ENCODE results near the gene PHAF1. TPM values are rescaled to one million over a fixed set of nuclear protein-coding genes. Genes with fewer than 3 reads are reported as not detected.

PHAF1 gene
- total and polyA plus RNA-seq, 4 donors: 26.6 to 42.4 (median 28.4) TPM

DNA sequence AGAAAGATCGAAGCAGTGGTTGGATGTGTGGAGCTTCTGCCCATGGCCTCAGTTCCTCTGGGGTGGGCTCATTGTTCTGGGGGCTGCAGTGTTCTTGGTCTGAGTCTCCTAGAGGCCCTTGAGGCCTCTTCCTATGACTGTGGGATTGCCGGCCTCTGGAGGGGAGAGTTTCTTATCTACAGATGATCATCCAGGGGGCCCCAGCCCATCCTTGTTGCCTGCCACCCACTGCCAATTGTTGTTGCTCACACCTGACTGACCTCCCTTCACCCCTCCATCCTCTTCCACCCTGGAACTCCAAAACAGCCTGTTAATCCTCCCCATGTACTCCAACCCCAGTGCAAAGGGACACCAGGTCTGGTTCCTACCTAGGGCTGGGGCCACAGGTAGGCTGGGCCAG lies 35.2 kb downstream of the PHAF1 start:
- WGBS: 96% methylated on average over 2 of the region's 2 CpGs
- Histone ChIP-seq H3K4me3 (ENCODE audit: low read depth in 1 of 3, low read length in 3 of 3) (no peak overlapping the region), H3K4me1 (ENCODE audit: control insufficient read depth in 4 of 4, insufficient read depth in 4 of 4, low read length in 3 of 4) (peaks cover 0 to 2% (median 0%) of the 10 kb centered on the region in 4 donors), H3K36me3 (ENCODE audit: control insufficient read depth in 4 of 4, insufficient read depth in 3 of 4, low read depth in 1 of 4, low read length in 3 of 4) (peaks cover 40 to 85% (median 76%) of the 10 kb centered on the region in 4 donors), H3K27ac (ENCODE audit: low read depth in 1 of 2, low read length in 2 of 2) (no peak overlapping the region), H3K9me3 (ENCODE audit: control insufficient read depth in 4 of 4, low read length in 3 of 4) (no peaks in the 10 kb centered on the region), H3K27me3 (ENCODE audit: control insufficient read depth in 4 of 4, insufficient read depth in 4 of 4, low read length in 3 of 4) (no peaks in the 10 kb centered on the region), H3K9ac (ENCODE audit: low read depth in 1 of 2, low read length in 2 of 2) (no peak overlapping the region)
- TF ChIP-seq MAX (IDR thresholded peaks at IDR 0.05) (no peak), YY1 (IDR thresholded peaks at IDR 0.05) (no peak), RXRA (IDR thresholded peaks at IDR 0.05) (no peak), CTCF (IDR thresholded peaks at IDR 0.05; ENCODE audit: low read depth, low read length, missing input control) (no peak)
- DNase-seq (ENCODE audit: low spot score): no peak

GRCh38 chr16:67145746-67146145 lies 36.0 kb downstream of the PHAF1 start:
- WGBS: 93% methylated on average over 2 of the region's 2 CpGs
- TF ChIP-seq SP1 (IDR thresholded peaks at IDR 0.05): no peak
- no peak for TF ChIP-seq FOXA2 (IDR thresholded peaks at IDR 0.05)
- no peak for TF ChIP-seq FOXA1 (IDR thresholded peaks at IDR 0.05)
- no peak for TF ChIP-seq CTCF (IDR thresholded peaks at IDR 0.05; ENCODE audit: low read depth, low read length, missing input control)
- TF ChIP-seq, protein P1, sequence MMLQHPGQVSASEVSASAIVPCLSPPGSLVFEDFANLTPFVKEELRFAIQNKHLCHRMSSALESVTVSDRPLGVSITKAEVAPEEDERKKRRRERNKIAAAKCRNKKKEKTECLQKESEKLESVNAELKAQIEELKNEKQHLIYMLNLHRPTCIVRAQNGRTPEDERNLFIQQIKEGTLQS (IDR thresholded peaks at IDR 0.05): no peak
- no peak for TF ChIP-seq GABPA (IDR thresholded peaks at IDR 0.05 in 1 of 2, conservative IDR thresholded peaks at IDR 0.05 in 1 of 2)
- TF ChIP-seq, protein P2, sequence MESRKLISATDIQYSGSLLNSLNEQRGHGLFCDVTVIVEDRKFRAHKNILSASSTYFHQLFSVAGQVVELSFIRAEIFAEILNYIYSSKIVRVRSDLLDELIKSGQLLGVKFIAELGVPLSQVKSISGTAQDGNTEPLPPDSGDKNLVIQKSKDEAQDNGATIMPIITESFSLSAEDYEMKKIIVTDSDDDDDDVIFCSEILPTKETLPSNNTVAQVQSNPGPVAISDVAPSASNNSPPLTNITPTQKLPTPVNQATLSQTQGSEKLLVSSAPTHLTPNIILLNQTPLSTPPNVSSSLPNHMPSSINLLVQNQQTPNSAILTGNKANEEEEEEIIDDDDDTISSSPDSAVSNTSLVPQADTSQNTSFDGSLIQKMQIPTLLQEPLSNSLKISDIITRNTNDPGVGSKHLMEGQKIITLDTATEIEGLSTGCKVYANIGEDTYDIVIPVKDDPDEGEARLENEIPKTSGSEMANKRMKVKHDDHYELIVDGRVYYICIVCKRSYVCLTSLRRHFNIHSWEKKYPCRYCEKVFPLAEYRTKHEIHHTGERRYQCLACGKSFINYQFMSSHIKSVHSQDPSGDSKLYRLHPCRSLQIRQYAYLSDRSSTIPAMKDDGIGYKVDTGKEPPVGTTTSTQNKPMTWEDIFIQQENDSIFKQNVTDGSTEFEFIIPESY (IDR thresholded peaks at IDR 0.05): no peak
- no peak for TF ChIP-seq TAF1 (conservative IDR thresholded peaks at IDR 0.05)
- TF ChIP-seq YY1 (IDR thresholded peaks at IDR 0.05): no peak
- no peak for TF ChIP-seq HNF4A (conservative IDR thresholded peaks at IDR 0.05)
- no peak for TF ChIP-seq RAD21 (IDR thresholded peaks at IDR 0.05)
- no peak for TF ChIP-seq NR2F2 (IDR thresholded peaks at IDR 0.05)
- TF ChIP-seq EGR1 (IDR thresholded peaks at IDR 0.05; ENCODE audit: low read depth in 2 of 2): no peak
- no peak for TF ChIP-seq RXRA (IDR thresholded peaks at IDR 0.05)
- TF ChIP-seq, protein P3, sequence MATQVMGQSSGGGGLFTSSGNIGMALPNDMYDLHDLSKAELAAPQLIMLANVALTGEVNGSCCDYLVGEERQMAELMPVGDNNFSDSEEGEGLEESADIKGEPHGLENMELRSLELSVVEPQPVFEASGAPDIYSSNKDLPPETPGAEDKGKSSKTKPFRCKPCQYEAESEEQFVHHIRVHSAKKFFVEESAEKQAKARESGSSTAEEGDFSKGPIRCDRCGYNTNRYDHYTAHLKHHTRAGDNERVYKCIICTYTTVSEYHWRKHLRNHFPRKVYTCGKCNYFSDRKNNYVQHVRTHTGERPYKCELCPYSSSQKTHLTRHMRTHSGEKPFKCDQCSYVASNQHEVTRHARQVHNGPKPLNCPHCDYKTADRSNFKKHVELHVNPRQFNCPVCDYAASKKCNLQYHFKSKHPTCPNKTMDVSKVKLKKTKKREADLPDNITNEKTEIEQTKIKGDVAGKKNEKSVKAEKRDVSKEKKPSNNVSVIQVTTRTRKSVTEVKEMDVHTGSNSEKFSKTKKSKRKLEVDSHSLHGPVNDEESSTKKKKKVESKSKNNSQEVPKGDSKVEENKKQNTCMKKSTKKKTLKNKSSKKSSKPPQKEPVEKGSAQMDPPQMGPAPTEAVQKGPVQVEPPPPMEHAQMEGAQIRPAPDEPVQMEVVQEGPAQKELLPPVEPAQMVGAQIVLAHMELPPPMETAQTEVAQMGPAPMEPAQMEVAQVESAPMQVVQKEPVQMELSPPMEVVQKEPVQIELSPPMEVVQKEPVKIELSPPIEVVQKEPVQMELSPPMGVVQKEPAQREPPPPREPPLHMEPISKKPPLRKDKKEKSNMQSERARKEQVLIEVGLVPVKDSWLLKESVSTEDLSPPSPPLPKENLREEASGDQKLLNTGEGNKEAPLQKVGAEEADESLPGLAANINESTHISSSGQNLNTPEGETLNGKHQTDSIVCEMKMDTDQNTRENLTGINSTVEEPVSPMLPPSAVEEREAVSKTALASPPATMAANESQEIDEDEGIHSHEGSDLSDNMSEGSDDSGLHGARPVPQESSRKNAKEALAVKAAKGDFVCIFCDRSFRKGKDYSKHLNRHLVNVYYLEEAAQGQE (IDR thresholded peaks at IDR 0.05): no peak
- no peak for TF ChIP-seq HNF4G (IDR thresholded peaks at IDR 0.05)
- no peak for TF ChIP-seq JUND (IDR thresholded peaks at IDR 0.05)
- no peak for TF ChIP-seq MAX (IDR thresholded peaks at IDR 0.05)
- Histone ChIP-seq H3K9ac (ENCODE audit: low read depth in 1 of 2, low read length in 2 of 2) (no peak overlapping the region), H3K27me3 (ENCODE audit: control insufficient read depth in 4 of 4, insufficient read depth in 4 of 4, low read length in 3 of 4) (no peaks in the 10 kb centered on the region), H3K36me3 (ENCODE audit: control insufficient read depth in 4 of 4, insufficient read depth in 3 of 4, low read depth in 1 of 4, low read length in 3 of 4) (peaks cover 35 to 77% (median 69%) of the 10 kb centered on the region in 4 donors), H3K9me3 (ENCODE audit: control insufficient read depth in 4 of 4, low read length in 3 of 4) (no peaks in the 10 kb centered on the region), H3K4me3 (ENCODE audit: low read depth in 1 of 3, low read length in 3 of 3) (no peak overlapping the region), H3K4me1 (ENCODE audit: control insufficient read depth in 4 of 4, insufficient read depth in 4 of 4, low read length in 3 of 4) (peaks cover 0 to 9% (median 4%) of the 10 kb centered on the region in 4 donors), H3K27ac (ENCODE audit: low read depth in 1 of 2, low read length in 2 of 2) (no peak overlapping the region)
- DNase-seq (ENCODE audit: low spot score): no peak
